GM19468 (cell line): ENCODE results near the gene EEF1E1.
A peak's percentile ranks its signal among the peaks of the same experiment; 100 is the strongest.

Experiments used
- ATAC-seq: cut with Tn5 transposase; IDR thresholded peaks from one replicate; pipeline ENCODE4 v1.9.1; 2021; ENCODE audit warnings: mild to moderate bottlenecking, moderate library complexity, moderate number of reproducible peaks; ENCODE audit not compliant: unreplicated experiment; ENCODE audit errors: extremely low read depth

The EEF1E1 gene

GRCh38 chr6:8102122-8102958 lies at the start of gene EEF1E1:
TSS of gene EEF1E1 (minus strand) at chr6:8102548. CDS start at chr6:8102521, 27 bp downstream.
- ATAC-seq = peak; percentile 99

GRCh38 chr6:8149350-8149749 lies 47.0 kb upstream of the EEF1E1 start:
- ATAC-seq = no peak

GRCh38 chr6:8143945-8144344 lies 41.6 kb upstream of the EEF1E1 start:
- ATAC-seq = no peak

DNA sequence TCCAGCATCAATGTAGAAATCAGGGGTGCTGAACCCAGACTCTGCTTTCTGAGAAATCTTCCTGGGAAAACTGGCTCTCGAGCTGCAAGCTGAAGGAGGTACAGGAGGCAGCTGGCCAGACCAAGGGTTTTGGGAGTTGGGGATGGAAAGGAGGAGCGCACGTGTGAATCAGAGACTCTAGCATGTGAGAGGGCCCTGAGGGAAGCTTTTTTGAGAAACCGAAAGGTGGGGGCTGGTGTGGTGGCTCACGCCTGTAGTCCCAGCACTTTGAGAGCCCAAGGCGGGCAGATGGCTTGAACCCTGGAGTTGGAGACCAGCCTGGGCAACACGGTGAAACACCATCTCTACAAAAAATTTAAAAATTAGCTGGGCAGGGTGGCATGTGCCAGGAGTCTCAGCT lies 37.1 kb upstream of the EEF1E1 start:
- no peak for ATAC-seq

- ATAC-seq = no peak
Measured at GRCh38 chr6:8137529-8137939, 35.2 kb upstream of the EEF1E1 start.

- no peak for ATAC-seq
Measured at GRCh38 chr6:8135276-8135675, 32.9 kb upstream of the EEF1E1 start.

GRCh38 chr6:8132130-8132529 lies 29.8 kb upstream of the EEF1E1 start:
- ATAC-seq = no peak

DNA sequence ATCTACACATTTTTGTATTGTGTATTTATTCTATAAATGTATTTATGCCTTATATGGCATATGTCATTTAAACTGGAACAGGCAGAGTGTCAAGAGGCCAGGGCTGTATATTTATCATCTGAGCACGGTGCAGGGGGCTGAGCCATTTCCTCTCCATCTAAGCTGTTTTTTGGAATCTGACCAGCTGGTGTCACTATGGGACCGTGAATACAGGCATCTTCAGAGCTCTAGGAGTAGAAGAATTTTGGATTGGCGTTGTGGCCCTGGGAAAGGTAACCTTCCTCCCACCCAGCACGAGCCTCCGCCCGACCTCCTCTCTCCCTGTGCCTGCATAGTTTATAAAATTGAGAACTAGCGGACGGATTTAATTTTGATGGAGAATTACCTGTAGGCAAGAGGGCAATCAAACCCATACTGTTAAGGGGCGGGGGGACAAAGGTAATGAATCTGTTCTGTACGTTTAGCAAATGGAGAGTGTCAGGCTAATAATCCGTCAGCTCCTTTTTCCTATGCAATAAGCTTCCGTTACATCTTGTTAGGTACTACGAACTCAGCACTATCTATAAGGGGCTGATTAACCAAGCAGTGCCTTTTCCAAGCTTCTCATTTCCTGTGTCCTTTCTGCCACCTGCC lies 29.0 kb upstream of the EEF1E1 start:
- ATAC-seq = peak; percentile 82

GRCh38 chr6:8130399-8130798 lies 28.1 kb upstream of the EEF1E1 start:
- ATAC-seq = no peak

GRCh38 chr6:8123236-8123635 lies 20.9 kb upstream of the EEF1E1 start:
- ATAC-seq = no peak

- ATAC-seq = no peak
Measured at GRCh38 chr6:8114956-8115355, 12.6 kb upstream of the EEF1E1 start.

- no peak for ATAC-seq
Measured at GRCh38 chr6:8113131-8113654, 10.8 kb upstream of the EEF1E1 start.

DNA sequence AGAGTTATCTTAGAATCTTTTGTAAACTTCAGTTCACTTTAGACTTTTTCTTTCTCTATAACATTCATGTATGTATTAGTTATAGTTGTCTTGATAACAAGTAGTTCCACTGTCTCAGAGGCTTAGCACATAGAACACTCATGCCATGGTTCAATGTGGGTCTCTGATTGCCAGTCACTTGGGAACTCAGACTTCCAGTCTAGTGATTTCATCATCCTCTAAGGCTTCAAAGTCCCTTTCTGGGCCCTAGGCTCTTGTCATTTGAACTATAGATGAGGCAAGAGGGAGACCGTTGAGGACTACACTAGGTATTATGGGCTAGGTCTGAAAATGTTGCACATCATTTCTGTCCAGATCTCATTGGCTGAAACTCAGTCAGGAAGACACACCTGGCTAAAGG lies 8.4 kb upstream of the EEF1E1 start:
- ATAC-seq = no peak

DNA sequence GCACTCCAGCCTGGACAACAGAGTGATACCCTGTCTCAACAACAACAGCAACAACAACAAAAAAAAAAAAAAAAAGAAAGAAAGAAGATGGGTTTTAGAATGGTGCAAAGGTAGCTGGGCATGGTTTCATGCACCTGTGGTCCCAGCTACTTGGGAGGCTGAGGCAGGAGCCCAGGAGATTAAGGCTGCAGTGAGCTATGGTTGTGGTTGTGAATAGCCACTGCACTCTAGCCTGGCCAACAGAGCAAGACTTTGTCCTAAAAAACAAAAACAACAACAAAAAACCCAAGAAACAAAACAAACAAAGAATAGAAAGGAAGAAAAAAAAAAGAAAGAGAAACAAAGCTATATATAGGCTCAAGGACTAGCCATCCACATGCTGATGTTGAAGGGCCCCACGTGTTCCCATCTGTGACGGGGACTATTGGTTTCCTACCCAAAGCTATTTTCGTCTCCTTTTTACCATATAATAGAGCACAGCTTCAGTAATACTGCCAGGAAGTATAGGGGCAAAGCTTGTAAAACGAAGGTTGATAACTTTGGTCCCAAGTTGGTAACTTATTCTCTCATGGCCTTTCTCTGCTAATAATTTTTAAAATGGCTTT lies 7.9 kb upstream of the EEF1E1 start:
- no peak for ATAC-seq

DNA sequence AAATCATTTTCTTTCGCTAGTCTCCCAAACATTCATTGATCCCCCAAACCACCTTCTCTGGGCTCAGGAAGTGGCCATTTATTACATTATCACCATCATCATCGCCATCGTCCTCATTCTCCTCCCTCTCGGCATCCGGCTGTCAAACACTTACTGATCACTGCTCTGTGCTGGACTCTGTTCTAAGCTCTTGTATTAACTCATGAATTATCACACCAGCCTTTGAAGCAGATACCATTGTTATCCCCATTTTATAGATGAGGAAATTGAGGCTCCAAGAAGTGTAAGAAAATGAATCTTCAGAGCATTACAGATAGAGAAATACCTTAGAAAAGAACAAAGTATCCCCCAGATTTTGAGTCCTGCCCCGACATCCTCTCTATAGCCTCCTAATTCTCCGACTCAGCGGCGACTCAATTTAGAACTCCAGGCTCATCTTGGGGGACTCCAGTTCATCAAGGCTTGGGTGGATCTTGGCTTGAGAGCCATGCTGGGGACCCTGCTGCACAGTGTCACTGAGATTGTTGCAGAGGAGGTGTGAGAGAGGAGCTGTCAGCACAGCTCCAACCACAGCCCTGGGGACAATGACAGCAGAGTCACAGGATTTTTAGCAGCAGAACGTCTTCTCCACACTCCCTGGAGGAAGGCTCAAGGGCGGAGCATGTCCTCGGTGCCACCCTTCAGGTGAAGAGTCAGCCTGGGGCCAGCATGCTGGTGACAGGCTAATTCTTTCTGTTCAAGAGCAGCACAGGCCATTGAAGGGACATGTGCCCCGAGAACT lies 6.6 kb upstream of the EEF1E1 start:
- ATAC-seq = no peak

DNA sequence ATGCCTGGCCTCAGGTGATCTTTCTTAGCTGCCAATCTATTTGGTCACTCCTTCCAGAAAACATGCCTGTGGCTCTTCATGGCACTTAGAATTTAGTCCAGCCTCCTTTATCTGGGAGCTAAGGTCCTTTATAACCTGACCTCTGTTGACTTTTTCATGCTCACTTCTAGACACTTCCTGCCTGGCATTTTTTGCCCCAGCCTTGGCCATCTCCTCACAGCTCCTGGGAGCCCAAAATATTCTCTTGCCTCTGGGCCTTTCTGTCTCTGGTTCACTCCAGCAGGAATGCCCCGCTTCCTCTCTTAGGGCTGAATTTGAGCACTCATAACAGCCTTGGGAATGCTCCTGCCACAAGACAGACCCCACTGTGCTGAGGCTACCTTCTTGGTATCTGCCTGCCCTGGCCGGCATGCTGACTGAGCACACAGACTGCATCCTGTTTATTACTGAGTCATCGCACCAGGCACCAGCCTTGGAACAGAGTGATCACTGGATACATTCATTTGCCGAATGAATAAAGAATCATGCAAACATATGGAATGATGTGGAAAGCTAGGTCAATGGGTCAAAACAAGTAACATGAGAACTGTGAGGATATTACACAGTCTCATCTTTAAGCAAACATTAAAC lies 5.8 kb upstream of the EEF1E1 start:
- no peak for ATAC-seq

GRCh38 chr6:8105791-8106190 lies 3.4 kb upstream of the EEF1E1 start:
- no peak for ATAC-seq

GRCh38 chr6:8103726-8104125 lies 1.4 kb upstream of the EEF1E1 start:
- no peak for ATAC-seq

- no peak for ATAC-seq
Measured at GRCh38 chr6:8100159-8100854, 2.0 kb downstream of the EEF1E1 start.
